GDM1 (cell line): ENCODE data around the gene NACC1.

ENCODE experiments used
- DNase-seq: peaks from one replicate; lab custom pipeline; 2025; lab: John Stamatoyannopoulos, UW

Gene NACC1

DNA sequence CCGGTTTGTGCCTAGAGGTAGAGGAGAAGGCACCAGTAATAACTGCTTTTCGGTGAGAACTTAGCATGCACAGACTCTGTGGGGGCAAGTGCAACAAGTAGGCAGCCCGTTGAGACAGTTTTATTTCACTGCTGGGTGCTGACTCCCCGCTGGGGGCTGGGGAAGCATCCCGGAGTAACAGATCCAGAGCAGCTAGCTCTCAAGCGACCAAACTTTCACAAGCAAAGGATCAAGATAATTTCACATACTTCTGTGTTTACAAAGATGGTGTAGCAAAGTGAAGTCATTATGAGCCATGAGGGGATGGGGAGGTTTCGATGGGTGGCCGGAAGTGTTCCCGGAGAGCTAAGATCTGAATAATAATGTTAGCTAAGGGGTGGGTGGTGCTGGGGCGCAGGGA is 2.8 kb downstream of the NACC1 start:
- no peak for DNase-seq

DNA sequence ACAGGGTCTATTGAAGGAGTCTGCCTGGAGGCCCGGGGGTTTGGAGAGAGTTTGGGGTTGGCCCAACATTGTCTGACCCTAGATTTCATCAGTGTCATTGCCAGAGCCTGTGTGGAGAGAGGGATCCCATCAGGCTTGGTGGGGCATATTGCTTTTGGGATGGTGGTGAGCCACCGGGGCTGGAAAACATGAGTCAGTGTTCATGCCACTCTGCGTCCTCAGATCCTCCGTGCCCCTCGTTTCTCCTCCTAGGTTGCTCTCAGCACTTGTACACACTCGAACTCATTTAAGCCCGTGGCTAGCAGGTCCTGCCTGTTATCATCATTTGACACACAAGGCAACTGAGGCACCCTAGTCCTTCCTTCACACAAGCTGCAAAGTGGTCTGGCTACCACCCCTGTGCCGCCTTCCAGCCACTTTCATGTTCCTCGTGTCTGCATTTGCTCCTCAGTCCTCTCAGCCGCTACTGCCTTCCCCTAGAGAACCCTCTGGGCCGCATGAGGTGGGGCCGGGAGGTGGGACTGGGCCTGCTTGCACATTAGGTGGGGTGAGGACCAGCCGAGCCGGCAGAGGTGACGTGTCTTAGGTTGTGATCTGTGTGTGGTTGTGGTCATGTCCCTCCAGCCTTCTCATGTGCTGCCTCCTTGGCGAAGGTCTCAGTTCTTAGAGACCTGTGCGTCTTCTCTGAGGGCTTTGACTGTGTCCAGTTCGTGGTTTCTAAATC is 3.6 kb downstream of the NACC1 start:
- DNase-seq = no peak

DNA sequence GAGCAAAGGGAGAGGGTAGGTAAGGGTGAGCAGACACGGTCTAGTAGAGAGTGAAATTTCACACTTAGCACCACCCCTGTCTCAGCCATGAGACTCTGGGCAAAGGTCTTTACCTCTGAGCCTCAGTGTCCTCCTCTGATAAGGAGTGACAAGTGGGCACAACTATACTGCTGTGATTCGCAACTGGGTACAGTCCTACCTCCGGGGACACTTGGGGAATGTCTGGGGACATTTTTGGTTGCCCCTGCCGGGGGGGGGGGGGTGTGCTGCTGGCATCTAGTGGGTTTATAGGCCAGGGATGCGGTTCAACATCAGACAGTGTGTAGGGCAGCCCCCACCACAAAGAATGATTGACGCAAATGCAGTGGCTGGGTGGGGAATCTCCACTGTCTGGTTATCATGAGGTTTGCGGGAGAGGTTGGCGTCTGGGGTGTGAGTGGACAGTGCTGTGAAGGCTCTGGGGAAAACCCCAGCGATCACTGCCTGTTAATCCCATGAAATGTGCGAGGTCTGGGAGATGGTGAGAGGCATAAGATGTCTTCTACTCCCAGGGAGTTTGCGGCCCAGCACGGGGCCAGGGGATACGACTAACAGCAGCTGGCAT is 4.3 kb downstream of the NACC1 start:
- DNase-seq = no peak

DNA sequence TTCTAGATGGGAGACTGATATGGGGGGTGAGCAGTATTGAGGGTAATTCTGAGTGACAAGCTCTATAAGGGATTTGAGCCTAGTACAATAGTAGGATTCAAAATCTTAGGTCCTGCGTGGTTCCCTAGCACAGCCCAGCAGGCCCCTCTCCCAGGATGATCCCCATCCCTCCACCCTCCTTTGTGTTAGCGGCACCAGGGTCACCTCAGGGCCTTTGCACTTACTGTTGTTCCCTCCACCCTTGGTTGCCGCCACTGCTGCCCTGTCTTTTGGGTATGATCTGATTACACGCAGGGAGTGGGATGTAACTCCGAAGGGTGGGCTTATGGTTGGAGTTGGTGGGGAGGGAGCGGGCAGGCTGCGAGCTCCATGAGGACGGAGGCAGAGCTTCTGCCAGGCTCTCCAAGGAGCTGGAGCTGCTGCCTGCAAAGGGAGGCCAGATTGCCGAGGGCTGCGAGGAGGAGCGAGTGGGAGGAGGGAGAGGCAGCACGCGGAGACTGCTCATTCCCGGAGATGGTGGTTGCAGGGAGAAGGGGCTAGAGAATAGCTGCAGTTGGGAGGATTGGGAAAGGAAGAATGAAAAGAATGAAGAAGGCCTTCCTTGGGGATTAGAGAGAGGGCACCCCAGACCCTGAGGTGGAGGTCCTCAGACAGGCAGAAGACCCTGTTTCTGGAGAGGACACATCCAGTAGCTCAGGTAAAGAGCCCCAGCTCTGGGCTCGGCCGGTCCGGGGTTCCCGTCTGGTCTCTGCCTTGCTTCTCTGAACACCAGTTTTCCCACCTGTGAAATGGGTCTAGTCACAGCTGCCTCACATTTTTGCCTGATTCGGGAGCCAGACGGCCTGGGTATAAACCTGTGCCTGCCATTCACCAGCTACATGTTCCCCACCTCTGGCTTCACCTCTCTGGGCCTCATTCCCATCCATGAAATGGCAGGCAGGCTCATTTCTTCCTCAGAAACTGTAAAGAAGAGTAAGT is 5.2 kb downstream of the NACC1 start:
- DNase-seq = no peak

DNA sequence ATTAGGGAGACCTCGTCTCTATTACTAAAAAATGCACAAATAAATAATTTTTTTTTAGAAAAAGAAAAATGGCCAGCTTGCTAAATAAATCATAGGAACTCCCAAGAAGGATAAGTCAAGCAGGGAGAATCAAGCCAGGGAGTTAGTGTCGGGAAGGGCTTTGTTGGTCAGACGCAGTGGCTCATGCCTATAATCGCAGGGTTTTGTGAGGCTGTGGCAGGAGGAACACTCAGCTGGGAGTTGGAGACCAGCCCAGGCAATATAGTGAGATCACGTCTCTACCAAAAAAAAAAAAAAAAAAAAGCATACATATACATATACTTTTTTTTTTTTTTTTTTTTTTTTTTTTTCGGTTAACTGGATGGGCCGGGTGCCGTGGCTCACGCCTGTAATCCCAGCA is 9.0 kb downstream of the NACC1 start:
- DNase-seq = no peak

DNA sequence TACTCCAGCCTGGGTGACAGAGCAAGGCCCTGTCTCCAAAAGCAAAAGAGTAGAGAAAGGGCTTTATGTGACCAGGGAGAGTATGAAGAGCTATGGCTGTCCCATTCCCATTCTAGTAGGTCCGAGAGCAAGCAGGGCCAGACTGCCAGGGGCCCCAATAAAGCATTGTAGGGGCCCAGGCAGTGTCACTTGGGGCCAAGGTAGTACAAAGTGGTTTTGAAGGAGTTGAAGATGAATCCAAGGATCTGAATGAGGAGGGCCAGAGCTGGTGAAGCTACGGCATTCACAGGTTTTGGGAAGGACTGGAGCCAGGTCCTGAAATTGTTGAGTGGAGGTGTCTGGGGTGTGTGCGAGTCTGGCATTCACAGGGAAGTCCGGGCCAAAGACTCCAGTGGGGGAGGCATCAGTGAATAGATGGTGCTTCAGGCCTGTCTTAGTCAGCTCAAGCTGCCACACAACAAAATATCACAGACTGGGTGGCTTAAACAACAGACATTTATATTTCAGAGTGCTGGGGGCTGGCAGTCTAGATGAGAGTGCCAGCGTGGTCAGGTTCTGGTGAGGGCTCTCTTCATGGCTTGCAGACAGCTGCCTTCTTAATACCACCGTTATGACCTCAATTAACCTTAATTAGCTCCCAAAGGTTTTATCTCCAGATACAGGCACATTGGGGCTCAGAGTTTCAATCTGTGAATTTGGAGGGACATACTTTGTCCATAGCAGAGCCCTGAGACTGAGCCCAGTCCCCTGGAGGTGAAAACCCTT is 9.9 kb downstream of the NACC1 start:
- DNase-seq = no peak

DNA sequence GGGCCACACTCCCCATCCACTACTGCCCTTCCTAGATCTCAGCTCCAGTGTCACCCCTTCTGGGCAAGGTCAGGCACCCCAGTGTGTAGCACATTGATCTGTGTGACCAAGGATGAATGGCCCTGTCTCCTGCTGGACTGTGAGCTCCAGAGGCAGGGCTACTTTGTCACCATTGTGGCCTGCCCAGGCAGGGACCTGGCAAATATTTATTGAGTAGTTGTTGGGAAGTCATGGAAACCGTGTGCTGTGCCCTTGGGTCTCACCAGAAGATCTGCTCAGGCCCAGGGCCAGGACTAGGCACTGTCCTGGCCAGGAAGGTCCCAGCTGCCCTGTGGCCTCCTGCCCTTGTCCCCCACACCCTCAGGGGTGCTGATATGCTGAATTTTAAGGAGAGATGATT is 10.5 kb downstream of the NACC1 start:
- no peak for DNase-seq

DNA sequence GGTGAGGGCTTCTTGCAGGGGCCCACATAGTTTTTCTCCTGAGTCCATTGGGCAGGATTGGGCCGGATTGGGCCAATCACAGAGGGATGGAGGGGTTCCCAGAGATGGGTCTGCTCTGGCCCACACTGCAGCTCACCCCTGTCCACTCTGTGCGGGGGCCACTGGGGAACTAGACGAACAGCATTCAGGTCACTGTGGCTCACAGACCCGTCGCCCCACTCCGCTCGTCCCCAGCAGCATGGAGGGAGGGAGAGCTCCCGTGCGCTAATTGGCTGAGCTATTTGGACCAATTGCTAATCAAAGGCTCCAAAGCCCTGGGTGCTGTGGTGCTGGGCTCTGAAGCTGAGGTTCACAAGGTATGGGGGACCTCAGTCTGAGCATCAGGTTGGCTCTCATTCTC is 11.3 kb downstream of the NACC1 start:
- DNase-seq = no peak

DNA sequence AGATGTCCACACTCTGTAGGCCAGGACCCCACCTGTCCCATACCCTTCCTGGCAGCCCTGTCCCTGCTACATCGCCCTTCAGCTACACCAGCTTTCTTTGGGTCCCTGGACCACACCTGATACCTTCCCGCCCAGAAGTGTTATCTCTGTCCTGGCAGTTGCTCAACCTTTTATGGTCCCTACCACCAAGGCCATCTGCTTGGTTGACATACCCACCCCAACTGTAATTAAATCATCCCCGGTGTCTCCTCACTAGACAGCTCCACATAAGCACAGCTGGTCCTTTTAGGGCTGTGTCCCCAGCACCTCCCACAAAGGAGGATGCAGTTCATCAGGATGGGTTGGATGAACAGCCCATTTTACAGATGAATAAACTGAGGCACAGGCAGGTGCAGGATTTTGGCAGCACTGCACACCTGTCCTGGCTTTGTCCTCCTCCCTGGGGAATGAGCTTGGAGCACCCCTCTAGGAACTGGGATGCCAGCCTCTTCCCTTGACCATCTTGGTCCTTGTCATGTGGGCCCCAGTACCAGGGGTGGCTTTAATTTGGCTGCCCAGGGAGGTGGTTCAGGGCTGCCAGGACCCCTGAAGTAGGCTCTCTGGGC is 12.9 kb downstream of the NACC1 start:
- no peak for DNase-seq

DNA sequence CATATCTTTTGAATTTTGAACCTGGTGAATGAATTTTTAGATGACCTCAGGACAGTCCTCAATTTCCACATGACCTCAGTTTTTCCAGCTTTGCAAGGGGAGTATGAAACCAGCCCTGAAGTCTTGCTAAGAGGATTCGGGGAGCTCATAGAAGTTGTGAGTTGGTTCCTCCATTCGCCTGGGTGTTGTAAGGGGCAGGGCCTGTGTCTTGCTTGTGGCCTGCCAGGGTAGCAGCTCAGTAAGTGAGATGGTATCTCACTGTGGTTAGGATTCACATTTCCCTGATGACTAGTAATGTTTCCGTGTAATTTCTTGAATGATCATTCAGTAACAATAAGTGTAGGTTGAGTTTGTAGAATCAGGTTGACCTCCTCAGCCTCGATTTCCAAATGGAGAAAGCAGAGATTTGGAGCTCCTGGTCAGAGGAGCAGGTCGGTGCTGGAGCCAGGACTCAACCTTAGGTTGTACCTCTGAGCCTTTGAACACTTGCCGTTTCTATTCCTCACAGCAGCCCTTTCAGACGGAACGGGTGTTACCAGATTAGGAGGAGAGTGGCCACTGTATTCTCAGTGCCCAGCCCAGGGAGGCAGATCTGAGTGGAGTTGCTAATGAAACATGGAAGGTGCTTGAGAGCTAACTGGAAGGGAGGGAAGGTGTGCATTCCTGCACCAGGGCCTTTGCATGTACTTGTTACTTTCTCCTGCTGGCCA is 14.6 kb downstream of the NACC1 start:
- DNase-seq = no peak

DNA sequence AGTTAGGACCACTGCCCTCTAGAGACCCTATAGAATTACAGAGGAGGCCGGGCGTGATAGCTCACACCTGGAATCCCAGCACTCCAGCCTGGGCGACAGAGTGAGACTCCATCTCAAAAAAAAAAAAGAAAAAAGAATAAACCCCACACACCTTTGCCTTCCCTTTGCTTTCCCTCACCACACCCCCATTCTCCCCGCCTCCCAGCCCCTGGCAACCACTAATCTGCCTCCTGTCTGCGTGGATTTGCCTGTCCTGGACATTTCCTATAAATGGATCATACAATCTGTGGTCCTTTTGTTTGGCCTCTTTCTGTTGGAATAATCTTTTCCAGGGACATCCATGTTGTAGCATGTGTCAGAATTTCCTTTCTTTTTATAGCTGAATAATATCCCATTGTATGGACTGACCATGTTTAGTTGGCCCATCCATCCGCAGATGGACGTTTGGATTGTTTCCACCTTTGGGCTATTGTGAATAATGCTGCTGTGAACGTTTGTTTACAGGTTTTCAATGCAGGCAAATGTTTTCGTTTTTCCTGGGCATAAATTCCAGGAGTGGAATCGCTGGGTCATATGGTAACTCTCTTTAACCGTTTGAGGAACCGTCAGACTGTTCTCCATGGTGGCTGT is 15.3 kb downstream of the NACC1 start:
- DNase-seq = no peak

DNA sequence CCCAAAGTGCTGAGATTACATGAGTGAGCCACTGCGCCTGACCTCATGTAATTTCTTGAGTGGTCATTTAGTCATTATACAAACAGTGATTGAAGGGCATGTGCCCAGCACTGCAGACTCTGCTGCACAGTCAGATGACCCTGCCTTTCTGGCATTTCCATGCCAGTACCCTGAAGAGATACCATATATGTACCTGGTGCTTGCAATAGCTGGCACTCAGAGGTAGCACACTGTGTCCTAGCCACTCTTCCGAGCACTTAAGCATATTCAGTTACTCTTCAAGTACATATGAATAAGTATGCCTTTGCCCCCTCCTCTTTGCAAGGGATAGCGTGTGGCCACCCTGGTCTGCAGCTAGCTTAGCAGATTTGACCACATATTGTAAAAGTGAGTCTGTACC is 16.6 kb downstream of the NACC1 start:
- DNase-seq = no peak

DNA sequence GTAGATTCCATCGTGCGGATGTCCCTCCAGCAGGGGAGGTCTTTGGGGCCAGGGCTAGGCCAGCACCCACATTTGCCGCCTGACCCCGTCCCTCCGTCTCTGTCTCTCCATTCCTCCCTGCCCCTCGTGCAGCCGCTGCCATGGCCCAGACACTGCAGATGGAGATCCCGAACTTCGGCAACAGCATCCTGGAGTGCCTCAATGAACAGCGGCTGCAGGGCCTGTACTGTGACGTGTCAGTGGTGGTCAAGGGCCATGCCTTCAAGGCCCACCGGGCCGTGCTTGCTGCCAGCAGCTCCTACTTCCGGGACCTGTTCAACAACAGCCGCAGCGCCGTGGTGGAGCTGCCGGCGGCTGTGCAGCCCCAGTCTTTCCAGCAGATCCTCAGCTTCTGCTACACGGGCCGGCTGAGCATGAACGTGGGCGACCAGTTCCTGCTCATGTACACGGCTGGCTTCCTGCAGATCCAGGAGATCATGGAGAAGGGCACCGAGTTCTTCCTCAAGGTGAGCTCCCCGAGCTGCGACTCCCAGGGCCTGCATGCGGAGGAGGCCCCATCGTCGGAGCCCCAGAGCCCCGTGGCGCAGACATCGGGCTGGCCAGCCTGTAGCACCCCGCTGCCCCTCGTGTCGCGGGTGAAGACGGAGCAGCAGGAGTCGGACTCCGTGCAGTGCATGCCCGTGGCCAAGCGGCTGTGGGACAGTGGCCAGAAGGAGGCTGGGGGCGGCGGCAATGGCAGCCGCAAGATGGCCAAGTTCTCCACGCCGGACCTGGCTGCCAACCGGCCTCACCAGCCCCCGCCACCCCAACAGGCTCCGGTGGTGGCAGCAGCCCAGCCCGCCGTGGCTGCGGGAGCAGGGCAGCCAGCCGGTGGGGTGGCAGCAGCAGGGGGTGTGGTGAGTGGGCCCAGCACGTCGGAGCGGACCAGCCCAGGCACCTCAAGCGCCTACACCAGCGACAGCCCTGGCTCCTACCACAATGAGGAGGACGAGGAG is 17.3 kb downstream of the NACC1 start:
- no peak for DNase-seq

DNA sequence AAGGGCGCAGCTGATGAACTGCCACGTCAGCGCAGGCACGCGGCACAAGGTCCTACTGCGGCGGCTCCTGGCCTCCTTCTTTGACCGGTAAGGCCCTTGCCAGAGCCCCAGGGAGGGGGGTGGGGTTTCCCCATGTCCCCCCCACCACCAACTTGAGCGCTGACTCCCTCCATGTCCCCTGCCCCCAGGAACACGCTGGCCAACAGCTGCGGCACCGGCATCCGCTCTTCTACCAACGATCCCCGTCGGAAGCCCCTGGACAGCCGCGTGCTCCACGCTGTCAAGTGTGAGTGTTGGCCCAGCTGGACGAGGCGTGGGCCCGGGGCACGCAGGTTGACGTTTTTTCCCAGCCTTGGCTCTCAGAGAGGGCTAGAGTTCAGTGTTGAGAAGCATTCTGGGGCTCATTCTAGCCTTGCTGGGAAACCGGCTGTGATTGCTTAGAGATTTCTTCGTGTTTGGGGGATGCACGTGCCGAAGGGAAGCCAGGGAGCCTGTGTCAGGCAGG is 19.3 kb downstream of the NACC1 start:
- no peak for DNase-seq

DNA sequence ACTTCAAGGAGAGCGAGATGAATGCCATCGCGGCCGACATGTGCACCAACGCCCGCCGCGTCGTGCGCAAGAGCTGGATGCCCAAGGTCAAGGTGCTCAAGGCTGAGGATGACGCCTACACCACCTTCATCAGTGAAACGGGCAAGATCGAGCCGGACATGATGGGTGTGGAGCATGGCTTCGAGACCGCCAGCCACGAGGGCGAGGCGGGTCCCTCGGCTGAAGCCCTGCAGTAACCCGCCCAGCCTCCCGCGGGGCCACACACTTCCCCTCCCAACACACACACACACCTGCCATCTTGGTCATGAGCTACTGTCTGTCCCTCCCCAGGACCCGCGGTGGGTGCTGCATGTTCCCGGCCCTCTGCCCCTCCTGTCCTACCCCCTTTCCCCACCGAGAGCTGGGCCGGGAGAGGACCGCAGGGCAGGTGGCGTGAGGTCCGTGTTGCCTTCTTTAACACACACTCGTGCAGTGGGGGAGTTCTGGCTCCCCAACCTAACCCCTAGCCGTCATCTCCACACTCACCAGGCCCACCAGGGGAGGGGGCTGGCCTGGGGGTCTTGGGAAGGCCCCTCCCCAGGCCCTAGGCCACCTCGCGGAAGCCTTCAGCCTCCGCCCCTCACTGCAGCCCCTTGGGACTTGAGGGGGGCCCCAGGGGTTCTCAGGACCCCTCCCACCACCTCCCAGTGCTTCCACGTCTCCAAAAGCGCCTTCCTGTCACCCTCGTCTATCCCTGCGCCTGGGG is 20.3 kb downstream of the NACC1 start:
- no peak for DNase-seq

DNA sequence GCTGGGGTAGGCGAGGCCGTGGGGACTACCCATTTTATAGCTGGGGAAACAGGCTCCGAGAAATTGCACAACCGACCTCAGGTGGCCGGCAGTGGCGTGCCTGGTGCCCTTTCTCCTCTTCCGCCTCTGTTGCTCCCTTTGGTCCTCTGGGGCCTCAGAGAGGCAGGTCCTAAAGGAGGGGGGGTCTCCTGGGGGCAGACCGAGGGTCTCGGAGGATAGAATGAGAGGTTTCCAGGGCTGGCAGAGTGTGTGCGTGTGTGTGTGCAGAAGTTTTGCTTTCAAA is 20.8 kb downstream of the NACC1 start:
- no peak for DNase-seq

DNA sequence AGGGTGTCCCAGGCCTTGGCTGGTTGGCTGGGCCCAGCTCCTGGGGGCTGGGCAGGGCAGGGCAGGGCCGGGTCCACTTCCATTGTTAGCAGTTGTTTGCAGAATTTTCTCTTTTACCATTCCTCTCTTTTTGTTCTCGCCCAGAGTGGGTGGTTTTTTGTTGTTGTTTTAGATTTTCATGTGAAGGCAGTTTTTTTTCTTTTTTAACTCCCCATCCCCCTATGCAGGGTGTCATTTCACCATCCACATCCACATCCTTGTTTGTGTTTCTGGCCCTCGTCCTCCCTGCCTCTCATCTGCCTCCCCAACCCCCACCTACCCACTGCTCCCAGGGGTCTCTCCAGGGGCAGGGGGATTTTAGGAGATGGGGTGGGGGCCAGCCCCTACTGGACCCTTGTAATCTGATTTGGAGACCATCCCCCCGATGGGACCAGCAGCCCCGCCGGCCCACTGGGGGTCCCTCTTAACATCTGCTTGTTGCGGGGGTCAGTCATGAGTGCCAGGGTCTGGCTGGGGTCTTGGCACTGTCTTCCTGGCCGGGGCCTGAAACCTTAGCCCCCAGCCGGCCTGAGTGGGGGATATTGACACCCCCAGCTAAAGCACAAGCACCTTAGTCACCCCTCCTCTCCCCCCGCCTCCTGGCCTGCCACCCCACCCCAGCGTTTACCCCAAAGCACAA is 21.7 kb downstream of the NACC1 start:
- DNase-seq = no peak
